Measurements from ENCODE around the gene HES1.

The HES1 gene

DNA sequence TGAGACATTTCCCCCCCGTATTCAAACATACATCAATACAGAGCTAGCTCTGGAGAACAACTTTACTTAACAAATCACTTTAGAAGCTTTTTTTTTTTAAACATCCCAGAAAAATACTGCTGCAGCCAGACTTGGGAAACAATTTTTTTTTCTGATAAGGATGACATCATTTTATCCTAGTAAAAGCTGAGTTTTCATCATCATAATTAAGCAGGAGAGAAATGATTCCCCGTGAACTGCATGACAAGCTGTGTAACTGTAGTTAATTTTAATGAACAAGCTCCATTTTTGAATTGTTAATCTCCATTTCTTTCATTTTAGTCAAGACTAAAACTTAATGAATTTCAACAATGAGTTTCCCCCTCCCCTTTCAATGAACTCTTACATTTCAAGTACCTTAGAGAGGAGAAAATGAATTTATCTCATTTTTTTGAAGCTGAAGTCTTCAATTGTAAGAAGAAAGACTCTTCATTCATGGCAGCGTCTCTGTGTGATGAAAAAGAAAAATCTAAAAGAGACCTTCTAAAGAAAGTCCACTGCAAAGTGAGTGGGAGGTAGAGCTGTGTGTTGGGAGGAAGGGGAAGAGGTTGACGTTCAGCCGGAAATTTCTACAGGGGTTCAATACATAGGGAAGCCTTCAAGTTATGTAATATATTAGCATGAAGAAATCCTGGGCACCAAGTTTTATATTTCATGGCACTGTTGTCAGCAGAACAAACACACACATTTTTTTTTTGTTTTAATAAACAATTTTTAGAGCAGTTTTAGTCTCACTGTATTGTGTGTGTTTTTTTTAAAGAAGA lies 31.7 kb downstream of the HES1 start:
- no peak for DNase-seq (ENCODE audit: low read depth)

DNA sequence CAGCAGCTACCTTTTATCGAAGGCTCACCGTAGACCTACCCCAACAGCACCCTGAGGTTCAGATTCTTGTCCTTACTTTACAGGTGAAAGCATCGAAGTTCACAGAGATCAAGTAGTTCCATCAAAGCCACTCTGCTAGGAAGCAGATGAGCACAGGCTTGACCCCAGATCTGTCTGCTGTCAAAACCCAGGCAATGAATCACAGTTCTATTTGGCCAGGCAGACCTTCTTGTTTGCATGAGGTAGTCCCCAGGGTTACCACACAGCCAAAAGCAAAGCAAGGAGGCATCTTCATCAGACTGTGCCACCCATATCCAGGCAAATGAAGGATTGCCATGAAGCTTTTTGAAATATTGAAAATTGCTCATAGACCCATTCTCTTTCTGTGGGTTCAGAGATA lies 33.0 kb downstream of the HES1 start:
- DNase-seq (ENCODE audit: low read depth) = no peak

DNA sequence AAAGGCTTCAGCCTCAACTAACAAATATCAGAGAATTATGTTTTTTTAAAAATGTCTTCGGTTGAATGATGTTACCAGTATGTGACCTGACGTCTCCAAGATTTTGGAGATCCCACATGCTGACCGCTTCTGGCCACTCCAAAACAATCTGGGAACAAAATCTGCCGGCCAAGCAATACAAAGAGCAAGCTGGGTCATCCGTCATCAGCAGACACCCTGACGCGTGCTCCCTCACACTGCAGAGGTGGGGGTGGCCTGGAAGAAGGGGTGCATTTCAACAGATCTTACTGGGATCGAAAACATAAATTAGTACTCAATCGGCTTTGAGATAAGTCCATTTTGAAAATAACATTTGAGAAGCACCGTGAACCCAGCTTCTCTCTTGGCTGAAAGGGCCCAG lies 33.6 kb downstream of the HES1 start:
- DNase-seq (ENCODE audit: low read depth) = no peak

DNA sequence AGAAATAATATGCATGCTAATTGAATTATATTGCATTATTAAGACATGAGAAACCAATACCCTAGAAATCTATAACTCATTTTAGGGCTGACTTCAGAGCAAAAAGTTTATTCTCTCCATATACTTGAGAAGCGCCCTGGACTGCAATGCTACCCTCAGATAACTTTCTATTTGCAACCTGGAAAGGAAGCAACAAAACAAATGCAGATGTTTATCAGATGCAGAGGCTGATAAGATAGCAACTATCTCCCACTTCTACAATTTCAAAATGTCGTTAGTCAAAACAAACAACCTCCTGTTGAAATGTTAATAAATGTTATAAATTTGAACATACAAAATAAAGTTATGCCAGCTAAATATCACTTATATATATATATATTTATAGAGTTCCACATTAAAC lies 34.8 kb downstream of the HES1 start:
- DNase-seq (ENCODE audit: low read depth) = no peak

DNA sequence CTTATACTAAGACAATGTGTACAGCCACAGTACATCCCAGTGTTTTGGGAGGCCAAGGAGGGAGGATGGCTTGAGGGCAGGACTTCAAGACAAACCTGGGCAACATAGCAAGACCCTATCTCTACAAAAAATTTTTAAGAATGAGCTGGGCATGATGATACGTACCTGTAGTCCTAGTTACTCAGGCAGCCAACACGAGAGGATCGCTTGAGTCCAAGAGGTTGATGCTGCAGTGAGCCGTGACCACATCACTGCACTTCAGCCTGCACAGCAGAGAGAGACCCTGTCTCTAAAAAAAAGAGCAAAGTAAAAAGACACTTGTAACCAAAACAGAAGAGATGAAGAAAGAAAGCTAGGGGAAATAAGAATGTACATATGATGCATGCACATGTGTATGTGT lies 38.5 kb downstream of the HES1 start:
- DNase-seq (ENCODE audit: low read depth) = no peak

DNA sequence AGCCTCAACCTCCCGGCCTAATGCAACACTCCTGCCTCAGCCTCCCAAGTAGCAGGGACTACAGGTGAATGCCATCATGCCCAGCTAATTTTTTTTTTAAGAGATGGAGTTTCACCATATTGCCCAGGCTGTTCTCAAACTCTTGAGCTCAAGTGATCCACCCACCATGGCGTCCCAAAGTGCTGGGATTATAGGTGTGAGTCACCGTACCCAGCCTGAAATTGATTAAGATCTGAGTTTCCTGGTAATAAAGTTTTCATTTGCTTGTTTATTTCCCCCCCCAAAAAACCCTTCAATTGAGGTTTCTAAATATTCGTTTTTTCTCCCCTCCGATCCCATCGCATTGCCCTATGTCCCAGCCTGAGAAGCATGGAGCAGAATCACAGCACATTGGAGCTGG lies 39.0 kb downstream of the HES1 start:
- DNase-seq (ENCODE audit: low read depth) = no peak

DNA sequence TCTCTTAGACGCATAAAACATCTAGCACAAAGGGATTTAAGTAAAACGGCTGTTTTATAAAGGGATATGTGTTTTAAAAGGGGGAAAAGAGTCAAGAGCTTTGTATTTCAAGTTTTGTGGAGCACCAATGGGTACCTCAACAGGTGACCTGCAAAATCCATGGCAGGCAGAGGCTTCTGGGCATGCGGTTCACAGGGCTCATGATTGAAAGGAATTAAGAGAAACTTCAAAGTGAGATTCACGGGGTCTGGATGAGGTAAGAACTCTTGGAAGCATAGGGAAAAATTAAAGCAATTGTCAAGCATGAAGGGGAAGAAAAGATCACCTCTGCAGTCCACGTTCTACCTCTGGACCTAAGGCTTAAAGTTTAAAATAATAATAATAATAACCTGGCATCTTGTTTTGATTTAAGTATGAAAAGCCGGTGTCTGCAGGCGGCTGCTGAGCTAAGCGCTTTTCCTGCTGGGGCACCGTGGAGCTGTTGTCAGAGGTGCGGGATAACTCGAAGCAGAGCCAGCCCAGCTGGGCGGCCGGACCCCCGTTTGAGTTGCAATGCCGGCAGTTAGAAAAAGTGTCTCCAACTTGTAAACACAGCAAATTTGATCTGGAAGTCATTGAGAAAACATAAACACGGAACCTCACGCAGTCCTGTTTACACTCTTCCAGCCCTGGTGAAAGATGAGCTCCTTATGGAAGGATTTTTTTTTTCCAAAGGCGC lies 40.5 kb downstream of the HES1 start:
- DNase-seq (ENCODE audit: low read depth) = no peak

DNA sequence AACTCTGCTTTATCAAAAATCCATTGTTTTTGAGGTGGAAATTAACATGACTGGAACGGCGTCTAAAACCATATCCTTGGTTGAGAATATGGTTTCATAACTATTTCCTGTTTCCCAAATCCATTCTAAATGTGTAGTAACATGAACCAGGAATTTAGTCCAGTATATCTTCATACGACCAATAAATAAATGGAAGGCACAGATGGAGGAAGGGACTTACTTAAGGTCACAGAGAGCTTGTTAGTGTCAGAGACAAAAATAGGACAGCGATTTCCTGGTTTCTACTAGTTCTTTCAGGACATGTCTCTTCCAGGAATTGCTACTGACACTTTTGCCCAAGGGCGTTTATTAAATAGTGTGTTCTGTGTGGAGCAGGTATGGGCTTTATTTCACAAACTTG lies 41.2 kb downstream of the HES1 start:
- no peak for DNase-seq (ENCODE audit: low read depth)

DNA sequence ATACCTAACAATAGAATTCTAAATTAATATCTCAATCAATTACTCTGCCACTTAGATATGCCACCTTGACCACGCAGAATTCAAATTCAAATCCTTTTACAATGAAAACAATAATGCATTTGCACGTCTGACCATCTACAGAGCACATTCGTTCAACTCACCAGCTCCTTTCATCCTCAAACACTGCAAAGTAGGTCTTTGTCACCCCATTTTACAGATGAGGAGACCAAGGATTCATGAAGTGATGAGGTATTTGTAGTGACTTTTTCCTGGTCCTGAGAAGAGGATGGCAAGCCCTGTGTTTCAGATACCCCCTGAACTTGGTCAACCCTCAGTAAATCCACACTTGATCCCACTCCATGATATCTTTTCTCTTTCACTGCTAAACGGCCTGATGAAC lies 42.2 kb downstream of the HES1 start:
- no peak for DNase-seq (ENCODE audit: low read depth)

DNA sequence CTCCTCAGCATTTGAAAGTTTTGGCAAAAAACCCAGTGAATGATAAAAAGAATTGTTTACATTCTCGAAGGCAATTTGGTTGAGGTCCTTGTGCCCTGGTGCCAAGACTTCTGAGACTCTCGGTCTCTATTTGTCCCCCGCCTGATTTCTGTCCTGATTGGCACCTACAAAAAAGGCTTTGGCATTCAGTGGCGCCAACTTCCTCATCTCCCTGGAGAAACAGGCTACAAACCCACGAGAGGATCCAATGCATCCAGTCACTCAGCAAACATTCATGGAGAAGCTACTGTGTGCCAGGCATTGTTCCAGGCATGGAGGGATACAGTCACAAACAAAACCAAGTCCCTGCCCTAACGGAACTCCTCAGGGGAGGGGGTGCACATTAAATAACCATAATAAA lies 42.7 kb downstream of the HES1 start:
- DNase-seq (ENCODE audit: low read depth) = no peak

DNA sequence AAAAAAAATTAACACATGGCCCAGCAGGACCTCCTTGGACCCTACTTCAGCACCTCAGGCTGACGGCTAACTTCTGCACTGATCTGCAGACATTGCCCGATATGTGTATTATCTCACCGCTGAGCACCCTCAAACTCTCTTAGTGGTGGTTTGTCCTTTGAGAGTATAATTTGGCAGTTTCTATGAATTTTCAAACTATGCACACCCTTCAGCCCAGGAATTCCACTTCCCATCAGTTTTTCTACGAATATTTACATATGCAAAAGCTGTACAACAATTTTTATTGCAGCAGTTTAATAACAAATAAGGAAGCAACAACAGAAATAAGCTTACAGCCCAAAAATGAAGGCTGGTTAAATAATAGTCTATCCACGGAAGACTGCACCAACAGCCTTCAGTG lies 44.6 kb downstream of the HES1 start:
- no peak for DNase-seq (ENCODE audit: low read depth)

DNA sequence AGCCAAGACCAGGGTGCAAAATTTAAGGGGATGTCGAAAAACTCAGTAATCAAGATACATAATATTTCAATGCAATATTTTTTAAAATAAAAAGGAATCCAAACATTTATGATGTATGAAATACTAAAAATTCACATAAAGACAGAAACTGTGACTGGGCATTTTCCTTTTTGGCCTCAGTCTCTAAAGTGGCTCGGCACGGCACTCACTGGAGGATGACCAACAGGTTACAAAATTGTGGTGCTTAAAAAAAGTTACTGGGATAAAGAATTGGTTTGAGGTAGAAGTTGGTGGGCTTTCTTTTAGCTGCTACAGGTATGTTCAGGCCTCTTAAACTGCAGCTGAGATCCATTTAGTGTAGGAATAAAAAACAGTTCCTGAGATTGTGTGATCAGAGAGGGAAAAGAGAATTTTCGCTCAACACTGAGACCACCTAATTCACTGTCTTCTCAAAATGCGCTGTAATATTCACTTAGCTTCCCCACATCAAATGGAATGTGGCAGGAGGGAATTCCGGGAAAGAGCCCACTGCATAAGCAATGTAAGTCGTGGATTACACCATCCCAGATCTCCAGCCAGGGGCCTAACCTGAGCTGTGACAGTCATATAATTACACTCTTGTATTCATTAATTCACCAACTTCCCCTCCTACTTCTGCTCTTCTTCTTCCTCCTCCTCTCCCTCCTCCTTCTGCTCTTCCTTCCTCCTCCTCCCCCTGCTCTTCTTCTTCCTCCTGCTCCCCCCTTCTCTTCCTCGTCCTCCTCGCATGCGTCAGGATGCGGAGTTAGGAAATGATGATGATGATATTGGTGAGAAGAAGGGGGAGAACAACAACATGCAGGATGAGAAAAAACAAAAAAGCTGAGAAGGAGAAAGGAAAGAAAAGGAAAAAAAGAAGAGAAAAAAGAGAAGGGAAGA lies 45.9 kb downstream of the HES1 start:
- no peak for DNase-seq (ENCODE audit: low read depth)

DNA sequence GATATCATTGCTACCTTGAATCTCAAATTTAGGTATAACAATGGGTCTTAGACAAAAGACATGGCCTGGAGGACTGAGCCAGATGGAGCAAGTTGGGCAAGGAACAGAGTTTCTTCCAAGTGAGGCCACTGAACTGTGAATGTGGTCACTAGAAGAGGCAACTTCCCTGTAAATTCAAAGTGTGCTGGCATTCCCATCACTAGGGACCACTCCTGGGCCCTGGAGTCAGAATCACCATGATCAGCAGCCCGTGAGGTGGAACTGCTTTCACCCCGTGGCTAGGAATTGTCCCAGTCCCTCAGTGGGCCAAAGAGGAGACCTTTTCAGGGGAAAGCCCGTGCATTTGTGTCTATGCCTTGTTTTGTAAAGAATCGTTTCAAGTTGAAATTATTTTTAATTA lies 47.3 kb downstream of the HES1 start:
- no peak for DNase-seq (ENCODE audit: low read depth)

DNA sequence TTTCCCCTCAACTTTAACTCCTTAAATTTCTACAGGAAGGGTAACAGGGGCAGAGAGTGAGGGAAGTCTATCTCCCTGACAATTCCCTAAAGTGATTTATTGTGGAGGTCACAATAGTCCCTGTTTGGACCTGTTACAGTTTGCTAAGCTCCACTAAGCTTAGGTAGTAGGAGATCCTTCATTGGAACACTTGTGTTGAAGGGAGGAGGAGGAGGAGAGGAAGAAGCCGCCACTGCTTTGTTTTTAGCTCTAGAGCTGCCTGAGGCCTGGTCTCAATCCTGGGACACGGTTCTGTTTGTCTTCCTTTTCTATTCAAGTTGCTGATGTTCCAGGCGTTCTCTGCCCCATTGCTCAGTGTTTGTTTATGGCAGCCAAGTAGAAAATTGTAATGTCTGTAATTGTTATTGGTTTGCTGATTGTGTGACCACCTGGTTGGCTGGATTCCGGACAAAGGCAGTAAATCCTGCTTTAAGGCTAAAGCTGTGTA lies 48.4 kb downstream of the HES1 start:
- DNase-seq (ENCODE audit: low read depth) = no peak

DNA sequence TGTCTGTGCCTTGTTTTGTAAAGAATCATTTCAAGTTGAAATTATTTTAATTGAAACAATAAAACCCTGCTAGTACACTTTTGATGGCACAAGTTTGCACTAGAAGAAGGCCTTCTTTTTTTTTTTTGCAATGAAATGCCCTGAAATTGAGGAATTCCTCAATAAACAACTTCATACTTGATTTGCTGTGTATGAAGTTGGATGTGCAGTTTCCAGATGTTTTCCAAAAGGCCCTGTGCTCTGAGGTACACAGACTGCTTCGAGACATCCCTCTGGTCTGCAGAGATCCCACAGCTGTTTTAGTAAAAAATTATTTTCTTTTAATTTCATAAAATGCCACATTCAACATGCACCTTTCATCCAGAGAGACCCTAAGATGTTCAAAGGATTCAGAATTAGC lies 48.9 kb downstream of the HES1 start:
- no peak for DNase-seq (ENCODE audit: low read depth)

DNA sequence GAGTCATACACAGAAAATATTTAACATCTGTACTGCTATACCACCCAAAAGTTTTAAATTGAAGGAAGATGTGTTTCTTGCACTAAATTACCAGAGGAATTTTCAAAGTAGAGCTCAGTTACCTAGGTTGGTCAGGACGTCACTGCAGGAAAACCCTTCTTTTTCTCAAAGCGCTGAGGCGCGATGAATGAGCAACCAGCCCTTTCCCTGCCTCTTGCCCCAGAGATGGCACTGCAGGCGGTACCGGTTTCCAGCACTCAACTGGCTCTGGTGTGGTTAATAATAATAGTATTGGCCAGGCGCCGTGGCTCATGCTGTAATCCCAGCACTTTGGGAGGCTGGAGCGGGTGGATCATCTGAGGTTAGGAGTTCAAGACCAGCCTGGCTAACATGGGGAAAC lies 49.3 kb downstream of the HES1 start:
- DNase-seq (ENCODE audit: low read depth) = no peak

DNA sequence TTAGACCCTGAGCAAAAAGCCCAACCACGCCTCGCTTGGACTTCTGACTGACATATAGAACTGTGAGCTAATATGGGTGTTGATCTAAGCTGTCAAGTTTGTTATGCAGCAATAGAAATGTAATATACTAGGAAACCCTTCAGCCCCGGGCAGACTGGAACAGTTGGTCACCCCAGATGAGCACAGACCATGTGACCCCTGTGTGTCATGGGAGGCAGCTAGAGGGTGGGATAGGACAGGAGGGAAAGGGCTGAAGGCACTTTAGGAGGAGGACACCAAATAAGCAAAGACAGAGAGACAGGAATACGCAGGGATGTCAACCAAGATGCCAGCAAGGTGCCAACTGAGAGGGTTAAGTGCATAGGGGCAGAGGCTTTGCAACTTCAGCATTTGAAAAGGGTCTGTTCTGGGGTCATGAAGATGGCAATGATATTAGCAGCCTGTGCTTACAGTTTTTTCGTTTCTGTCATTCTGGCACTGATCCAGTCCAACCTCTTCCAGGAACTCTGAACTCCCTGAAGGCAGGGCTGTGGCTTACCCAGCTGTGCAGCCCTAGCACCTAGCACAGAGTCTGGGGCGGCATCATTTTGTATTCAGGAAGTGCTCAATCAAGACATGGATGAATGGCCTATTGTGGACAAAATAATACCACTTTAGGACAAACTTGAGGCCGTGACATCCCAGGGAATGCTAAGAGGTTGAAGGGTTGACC lies 51.4 kb downstream of the HES1 start:
- DNase-seq (ENCODE audit: low read depth) = no peak

All from stromal cell of bone marrow (primary cell).